ENCODE data around the gene MCTP2.

- no peak for TF ChIP-seq CTCF (IDR thresholded peaks at IDR 0.05; ENCODE audit: insufficient read depth, low read length)
- TF ChIP-seq REST (IDR thresholded peaks at IDR 0.05; ENCODE audit: insufficient replicate concordance, low read depth) = no peak
- TF ChIP-seq SPI1 (IDR thresholded peaks at IDR 0.05; ENCODE audit: borderline replicate concordance, low read depth) = peak; percentile 2; the same call in 1 of the 2 replicates
- TF ChIP-seq POLR2AphosphoS5 (IDR thresholded peaks at IDR 0.05; ENCODE audit: low read depth) = peak; percentile 68
- TF ChIP-seq GABPA (IDR thresholded peaks at IDR 0.05; ENCODE audit: low read depth) = no peak
These were observed at the start of gene MCTP2 for GRCh38 chr15:94230883-94231722.
